ENCODE measurements around the gene NISCH.

NISCH gene

GRCh38 chr3:52523386-52524257, 68.2 kb downstream of the NISCH start:
- Histone ChIP-seq H3K9ac (ENCODE audit: low read length) (no peak overlapping the region), H2AFZ (ENCODE audit: low read depth, low read length) (no peak overlapping the region), H3K4me3 (ENCODE audit: low read length) (no peak overlapping the region), H3K36me3 (replicated peaks; ENCODE audit: low read depth, low read length) (peaks cover 28% of the 10 kb centered on the region), H3K79me2 (ENCODE audit: low read length) (no peaks in the 10 kb centered on the region), H4K20me1 (ENCODE audit: insufficient read depth, low read length) (no peaks in the 10 kb centered on the region; the same call in 1 of the 2 replicates), H3K4me1 (ENCODE audit: low read length) (no peaks in the 10 kb centered on the region), H3K4me2 (ENCODE audit: low read length) (no peak overlapping the region), H3K27me3 (ENCODE audit: low read depth, low read length) (no peaks in the 10 kb centered on the region), H3K9me3 (ENCODE audit: insufficient read depth, low read length) (no peaks in the 10 kb centered on the region), H3K27ac (ENCODE audit: low read length) (no peak overlapping the region)
- no peak for TF ChIP-seq CTCF (IDR thresholded peaks at IDR 0.05; ENCODE audit: low read depth, low read length)
- TF ChIP-seq EZH2phosphoT487 (IDR thresholded peaks at IDR 0.05; ENCODE audit: low read depth): no peak

GRCh38 chr3:52524258-52524751, 68.9 kb downstream of the NISCH start:
- no peaks in the 10 kb centered on the region for H3K9me3 ChIP-seq (ENCODE audit: insufficient read depth, low read length)
- no peak overlapping the region for H3K4me2 ChIP-seq (ENCODE audit: low read length)
- H2AFZ ChIP-seq (ENCODE audit: low read depth, low read length): no peak overlapping the region
- no peak overlapping the region for H3K27ac ChIP-seq (ENCODE audit: low read length)
- no peak overlapping the region for H3K4me3 ChIP-seq (ENCODE audit: low read length)
- H3K36me3 ChIP-seq (replicated peaks; ENCODE audit: low read depth, low read length): peaks cover 33% of the 10 kb centered on the region
- no peaks in the 10 kb centered on the region for H3K27me3 ChIP-seq (ENCODE audit: low read depth, low read length)
- no peaks in the 10 kb centered on the region for H3K4me1 ChIP-seq (ENCODE audit: low read length)
- H3K9ac ChIP-seq (ENCODE audit: low read length): no peak overlapping the region
- TF ChIP-seq EZH2phosphoT487 (IDR thresholded peaks at IDR 0.05; ENCODE audit: low read depth) (no peak), CTCF (IDR thresholded peaks at IDR 0.05; ENCODE audit: low read depth, low read length) (no peak)
- H4K20me1 ChIP-seq (ENCODE audit: insufficient read depth, low read length): no peaks in the 10 kb centered on the region; the same call in 1 of the 2 replicates
- H3K79me2 ChIP-seq (ENCODE audit: low read length): no peaks in the 10 kb centered on the region

GRCh38 chr3:52524752-52525679, 69.6 kb downstream of the NISCH start:
- no peak overlapping the region for H3K4me2 ChIP-seq (ENCODE audit: low read length)
- TF ChIP-seq CTCF (IDR thresholded peaks at IDR 0.05; ENCODE audit: low read depth, low read length) (no peak), EZH2phosphoT487 (IDR thresholded peaks at IDR 0.05; ENCODE audit: low read depth) (no peak)
- no peak overlapping the region for H2AFZ ChIP-seq (ENCODE audit: low read depth, low read length)
- H3K9ac ChIP-seq (ENCODE audit: low read length): no peak overlapping the region
- H3K27me3 ChIP-seq (ENCODE audit: low read depth, low read length): no peaks in the 10 kb centered on the region
- peaks cover 33% of the 10 kb centered on the region for H3K36me3 ChIP-seq (replicated peaks; ENCODE audit: low read depth, low read length)
- peaks cover 3% of the 10 kb centered on the region for H3K79me2 ChIP-seq (ENCODE audit: low read length)
- H3K4me3 ChIP-seq (ENCODE audit: low read length): no peak overlapping the region
- H3K4me1 ChIP-seq (ENCODE audit: low read length): no peaks in the 10 kb centered on the region
- H3K9me3 ChIP-seq (ENCODE audit: insufficient read depth, low read length): no peaks in the 10 kb centered on the region
- no peak overlapping the region for H3K27ac ChIP-seq (ENCODE audit: low read length)
- no peaks in the 10 kb centered on the region; the same call in 1 of the 2 replicates for H4K20me1 ChIP-seq (ENCODE audit: insufficient read depth, low read length)

Data from OCI-LY3 (cell line).